Activated CD4-positive, alpha-beta T cell treated with anti-CD3 and anti-CD28 coated beads, Interleukin-2, amount 10 ng/mL, durations not matched to agents 24 days and 14 days (primary cell): Measurements from ENCODE around the gene BCL11A. TPM values are rescaled to one million over a fixed set of nuclear protein-coding genes. Genes with fewer than 3 reads are reported as not detected.

Source experiments
- DNase-seq: peaks from one replicate; pipeline ENCODE4 v3.0.0; 2022
- H3K27ac Mint-ChIP-seq: one replicate; pipeline ENCODE4 v1.8.0; 2022; ENCODE audit warnings: mild to moderate bottlenecking, mixed read lengths
- H3K27me3 Mint-ChIP-seq: one replicate; pipeline ENCODE4 v1.8.0; 2022; ENCODE audit warnings: mixed read lengths
- H3K36me3 Mint-ChIP-seq: one replicate; pipeline ENCODE4 v1.8.0; 2022; ENCODE audit warnings: low read depth, mild to moderate bottlenecking, mixed read lengths
- H3K4me1 Mint-ChIP-seq: one replicate; pipeline ENCODE4 v1.8.0; 2021; ENCODE audit warnings: mixed read lengths
- H3K4me3 Mint-ChIP-seq: one replicate; pipeline ENCODE4 v1.8.0; 2022; ENCODE audit warnings: mild to moderate bottlenecking, moderate library complexity, mixed read lengths
- H3K9me3 Mint-ChIP-seq: one replicate; pipeline ENCODE4 v1.8.0; 2021; ENCODE audit warnings: mixed read lengths
- intact Hi-C: fragments of 100-400 bp; cut with micrococcal nuclease; formaldehyde crosslinking; loops from one replicate; pipeline ENCODE4 v1.15.1; 2023
- total RNA-seq: library from RNA; stranded (reverse); gene quantifications from 2 replicates; pipeline ENCODE4 v1.2.3, GENCODE V29; 2022

Gene BCL11A
- total RNA-seq, 1 donor from 2014 or later = not detected

DNA sequence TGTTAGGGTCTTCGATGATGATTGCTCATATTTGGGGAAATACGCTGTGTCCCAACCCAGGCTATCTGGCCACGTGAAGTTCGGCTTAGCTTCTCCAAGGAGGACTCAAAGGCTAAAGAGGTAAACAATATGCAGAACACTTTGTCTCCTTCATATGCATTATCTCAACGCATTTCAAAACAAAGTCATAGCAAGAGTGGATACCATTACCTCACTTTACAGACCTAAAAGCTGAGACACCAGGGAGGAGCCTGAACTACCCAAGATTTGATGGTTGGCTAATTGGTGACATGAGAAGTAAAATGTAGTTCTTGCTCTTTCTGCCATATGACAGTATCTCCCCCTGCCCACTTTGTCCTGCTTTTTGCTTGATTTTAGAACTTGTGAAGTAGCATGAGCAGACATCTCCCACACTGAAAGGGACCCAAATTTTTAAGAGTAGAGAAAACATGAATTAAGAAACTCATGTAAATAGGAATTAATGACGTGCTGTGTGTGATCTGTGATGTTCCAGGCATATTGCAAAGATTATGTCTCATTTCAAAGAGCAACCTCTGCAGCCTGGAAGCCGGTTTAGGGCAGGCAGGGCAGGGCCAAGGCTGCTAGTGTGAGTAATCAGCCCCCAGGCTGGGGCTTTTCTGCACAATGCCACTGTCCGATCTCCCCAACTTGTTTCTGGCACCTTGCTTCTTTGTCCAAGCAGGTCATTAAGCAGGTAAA lies 144.5 kb downstream of the BCL11A start:
- H3K4me1 Mint-ChIP-seq = no peaks in the 10 kb centered on the region
- H3K27ac Mint-ChIP-seq = no peak overlapping the region
- no peaks in the 10 kb centered on the region for H3K9me3 Mint-ChIP-seq
- peaks cover 4% of the 10 kb centered on the region for H3K27me3 Mint-ChIP-seq
- intact Hi-C loops = no loop called here
- no peak overlapping the region for H3K4me3 Mint-ChIP-seq
- no peak for DNase-seq
- H3K36me3 Mint-ChIP-seq = no peaks in the 10 kb centered on the region

DNA sequence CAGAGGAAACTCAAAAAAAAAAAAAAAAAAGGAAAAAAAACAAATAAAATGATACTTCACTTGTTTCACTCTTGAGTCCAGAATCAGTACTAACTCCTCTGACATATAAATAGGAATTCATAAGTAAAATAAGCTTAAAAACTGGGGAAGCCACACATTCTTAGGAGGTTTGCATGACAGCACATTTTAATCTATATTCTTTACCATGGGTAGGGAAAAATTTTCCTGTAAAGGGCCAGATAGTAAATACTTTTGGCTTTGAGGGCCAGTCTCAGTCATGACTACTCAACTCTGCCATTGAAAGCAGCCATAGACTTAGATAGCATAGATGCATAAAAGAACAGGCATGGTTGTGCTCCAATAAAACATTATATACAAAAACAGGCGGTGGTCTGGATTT lies 145.2 kb downstream of the BCL11A start:
- H3K36me3 Mint-ChIP-seq = no peaks in the 10 kb centered on the region
- no peak for DNase-seq
- no peaks in the 10 kb centered on the region for H3K4me1 Mint-ChIP-seq
- H3K9me3 Mint-ChIP-seq = no peaks in the 10 kb centered on the region
- H3K4me3 Mint-ChIP-seq = no peak overlapping the region
- peaks cover 4% of the 10 kb centered on the region for H3K27me3 Mint-ChIP-seq
- intact Hi-C loops = no loop called here
- H3K27ac Mint-ChIP-seq = no peak overlapping the region

DNA sequence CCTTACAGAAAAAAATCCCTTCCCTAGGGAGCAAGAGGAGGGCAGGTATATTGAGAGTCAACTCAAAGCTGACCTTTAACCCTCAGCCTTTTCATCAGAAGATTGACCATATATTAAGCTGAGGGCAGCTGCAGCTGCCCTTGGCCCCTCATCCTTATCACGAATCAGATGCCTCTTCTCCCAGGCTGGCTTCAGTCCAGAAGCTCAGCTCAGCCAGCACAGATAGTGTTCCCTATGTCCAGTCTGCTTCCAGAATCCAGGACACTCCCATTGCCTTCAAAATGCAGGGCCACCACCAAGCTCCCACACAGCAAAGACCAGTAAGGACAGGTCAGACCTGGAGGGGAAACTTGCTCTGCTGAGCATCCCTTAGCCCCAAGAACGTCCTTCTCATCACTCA lies 146.1 kb downstream of the BCL11A start:
- no peaks in the 10 kb centered on the region for H3K9me3 Mint-ChIP-seq
- no peaks in the 10 kb centered on the region for H3K4me1 Mint-ChIP-seq
- no peak for DNase-seq
- intact Hi-C loops = no loop called here
- no peak overlapping the region for H3K4me3 Mint-ChIP-seq
- H3K27me3 Mint-ChIP-seq = peaks cover 4% of the 10 kb centered on the region
- H3K36me3 Mint-ChIP-seq = no peaks in the 10 kb centered on the region
- no peak overlapping the region for H3K27ac Mint-ChIP-seq

DNA sequence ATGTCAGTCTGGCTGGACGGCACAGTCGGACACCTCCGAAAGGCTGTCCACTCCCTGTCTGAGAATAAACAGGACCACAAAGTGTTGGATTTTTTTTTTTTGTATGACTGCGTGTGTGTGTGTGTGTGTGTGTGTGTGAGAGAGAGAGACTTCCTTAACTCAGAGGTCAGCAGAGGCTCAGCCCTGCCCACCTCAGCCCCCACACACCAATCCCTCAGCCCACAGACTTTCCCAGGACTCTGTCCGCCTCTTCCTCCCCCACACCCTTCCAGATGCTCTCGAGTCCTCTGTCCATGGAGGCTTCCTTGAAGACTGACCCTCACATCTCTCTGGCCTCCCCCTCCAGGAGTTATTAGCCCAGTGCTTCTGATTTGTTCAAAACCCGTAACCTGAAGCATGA lies 147.3 kb downstream of the BCL11A start:
- no peaks in the 10 kb centered on the region for H3K4me1 Mint-ChIP-seq
- no peaks in the 10 kb centered on the region for H3K9me3 Mint-ChIP-seq
- DNase-seq = no peak
- intact Hi-C loops = no loop called here
- H3K27ac Mint-ChIP-seq = no peak overlapping the region
- no peaks in the 10 kb centered on the region for H3K27me3 Mint-ChIP-seq
- no peak overlapping the region for H3K4me3 Mint-ChIP-seq
- H3K36me3 Mint-ChIP-seq = no peaks in the 10 kb centered on the region

DNA sequence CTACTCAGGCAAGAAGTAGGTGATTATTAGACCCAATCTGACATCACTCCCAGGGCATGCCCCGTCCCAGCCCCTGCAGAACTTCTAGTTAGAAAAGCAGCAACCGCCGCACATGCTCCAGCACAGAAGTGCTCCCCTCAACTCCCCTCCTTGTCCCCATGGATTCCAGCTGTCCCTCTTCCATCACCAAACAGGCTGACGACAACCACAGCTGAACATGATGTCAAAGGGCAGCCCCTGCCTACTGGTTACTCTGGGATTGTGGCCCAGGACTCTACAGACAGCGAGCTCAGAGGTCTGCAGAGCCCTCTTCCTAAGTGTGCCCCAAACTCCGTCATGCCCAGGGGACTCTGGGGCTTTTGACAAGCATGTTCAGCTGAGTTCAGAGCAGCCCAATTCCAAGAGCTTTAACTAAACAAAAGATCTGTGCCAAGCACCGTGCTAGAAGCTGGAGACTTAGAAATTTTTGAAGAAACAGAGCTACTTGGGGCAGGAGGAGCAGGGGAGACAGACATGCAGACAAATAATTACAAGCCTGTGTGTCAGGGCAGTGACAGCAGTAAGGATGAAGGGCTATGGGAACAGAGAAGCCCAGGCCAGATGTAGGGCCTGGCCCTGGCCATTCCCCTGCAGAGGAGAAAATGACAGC lies 148.1 kb downstream of the BCL11A start:
- Mint-ChIP-seq H3K9me3 (no peaks in the 10 kb centered on the region), H3K27ac (no peak overlapping the region), H3K36me3 (no peaks in the 10 kb centered on the region), H3K27me3 (no peaks in the 10 kb centered on the region), H3K4me1 (peaks cover 1% of the 10 kb centered on the region), H3K4me3 (no peak overlapping the region)
- intact Hi-C loops = no loop called here
- no peak for DNase-seq

Other genes with a start within 250 kb of the BCL11A start
- gene PAPOLG, start 202.6 kb upstream of the BCL11A start, total RNA-seq = 18.1 and 21.6 TPM in 2 replicates